Renal cortex interstitium (tissue), 11 donors: ENCODE measurements around the gene SS18. TPM values are rescaled to one million over a fixed set of nuclear protein-coding genes. Genes with fewer than 3 reads are reported as not detected.

ENCODE experiments used
- DNase-seq, 11 donors: peaks; one replicate each; pipeline ENCODE4 v3.0.0-alpha.2; 2013; ENCODE audit warnings: low read depth in 9 of 11, low spot score in 4 of 11; ENCODE audit errors: extremely low read depth in 1 of 11
- polyA plus RNA-seq, 3 donors: library from polyadenylated mRNA; unstranded; fragments of 120-200 nt; gene quantifications; one replicate each; pipeline ENCODE4 v1.2.1, GENCODE V29; 2013; ENCODE audit not compliant: insufficient read length in 3 of 3

Gene SS18
- polyA plus RNA-seq, 3 donors: 94.1 to 104 (median 101) TPM

DNA sequence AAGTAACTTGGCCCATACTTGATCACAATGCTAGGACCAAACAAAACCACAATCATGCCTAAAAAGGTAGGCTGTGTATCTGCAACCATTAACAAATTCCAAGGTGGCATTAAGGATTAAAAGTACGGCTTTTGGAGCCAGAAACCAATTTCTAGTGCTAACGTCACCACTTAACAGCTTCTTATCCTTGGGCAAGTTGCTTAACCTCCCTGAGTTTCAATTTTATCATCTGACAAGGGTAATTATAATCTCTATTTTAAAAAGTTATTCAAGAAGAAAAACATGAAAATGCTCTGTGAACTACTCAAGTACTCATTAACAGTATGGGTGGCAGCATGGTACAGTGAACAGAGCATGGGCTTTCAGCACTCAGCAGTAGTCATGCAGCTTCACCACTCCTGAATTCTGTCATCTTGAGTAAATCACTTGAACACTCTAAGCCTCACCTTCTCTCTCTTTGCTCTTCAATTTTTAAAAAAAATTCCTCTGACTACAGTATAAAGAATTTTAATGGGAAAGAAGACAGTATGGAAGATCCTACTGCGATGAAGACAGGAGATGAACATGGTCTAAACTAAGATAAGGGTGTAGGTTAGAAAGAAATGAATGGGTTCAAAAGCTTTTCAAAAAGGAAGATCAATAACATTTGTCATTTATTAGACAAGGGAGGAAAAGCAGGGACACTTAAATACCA lies 69.2 kb downstream of the SS18 start:
- no peak for DNase-seq

- no peak for DNase-seq
These were observed 72.5 kb downstream of the SS18 start for GRCh38 chr18:26017929-26018328.

- DNase-seq: no peak
These were observed 76.0 kb downstream of the SS18 start for GRCh38 chr18:26014462-26014861.

DNA sequence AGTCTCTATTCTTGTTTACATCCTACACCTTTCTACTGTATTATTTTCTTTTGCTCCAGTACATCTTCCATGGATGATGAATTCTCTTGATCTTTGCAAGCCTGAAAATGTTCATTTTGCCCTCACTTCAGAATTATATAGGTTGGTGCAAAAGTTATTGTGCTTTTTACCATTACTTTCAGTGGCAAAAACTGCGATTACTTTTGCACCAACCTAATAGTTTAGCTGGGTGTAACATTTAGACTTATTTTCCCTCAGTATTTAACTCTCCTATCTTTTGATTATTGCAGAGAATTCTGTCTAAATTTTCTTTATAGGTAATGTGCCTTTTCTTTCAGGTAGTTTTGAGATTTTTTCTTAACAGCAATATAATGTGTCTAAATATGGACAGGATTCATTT lies 81.8 kb downstream of the SS18 start:
- DNase-seq: no peak

GRCh38 chr18:26008096-26008495 lies 82.3 kb downstream of the SS18 start:
- no peak for DNase-seq

DNA sequence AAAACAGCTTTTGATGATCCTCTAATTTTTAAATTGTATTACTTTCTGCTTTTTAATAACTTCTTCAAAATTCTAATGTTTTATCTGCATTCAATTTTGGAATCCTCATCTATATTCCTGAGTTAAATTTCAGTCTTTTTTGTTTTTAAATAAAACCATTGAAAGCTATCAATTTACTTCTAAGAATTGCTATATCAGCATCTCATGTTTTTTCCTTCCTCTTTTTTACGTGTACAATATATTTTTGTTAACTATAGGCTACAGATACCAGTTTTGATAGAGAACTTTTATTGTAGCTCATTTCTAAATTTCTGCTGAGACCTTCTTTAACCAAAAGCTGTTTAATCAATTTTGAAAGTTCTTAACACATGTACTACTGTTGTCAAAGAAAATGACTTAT lies 84.5 kb downstream of the SS18 start:
- DNase-seq: no peak

DNA sequence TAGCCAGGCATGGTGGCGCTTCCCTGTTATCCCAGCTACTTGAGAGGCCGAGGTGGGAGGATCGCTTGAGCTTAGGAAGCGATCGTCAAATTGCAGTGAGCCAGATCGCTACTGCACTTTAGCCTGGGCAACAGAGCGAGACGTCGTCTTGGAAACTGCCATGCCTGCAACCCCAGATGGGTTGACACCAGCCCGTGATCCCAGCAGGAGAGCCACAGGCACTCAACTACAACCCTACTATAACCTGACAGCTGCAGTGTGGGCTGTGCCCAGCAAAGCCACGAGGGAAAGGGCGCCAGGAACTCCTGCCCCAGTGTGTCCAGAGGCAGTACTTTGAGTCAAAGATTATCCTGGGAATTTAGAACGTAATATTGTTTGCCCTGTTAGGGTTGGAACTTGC lies 85.6 kb downstream of the SS18 start:
- no peak for DNase-seq

DNA sequence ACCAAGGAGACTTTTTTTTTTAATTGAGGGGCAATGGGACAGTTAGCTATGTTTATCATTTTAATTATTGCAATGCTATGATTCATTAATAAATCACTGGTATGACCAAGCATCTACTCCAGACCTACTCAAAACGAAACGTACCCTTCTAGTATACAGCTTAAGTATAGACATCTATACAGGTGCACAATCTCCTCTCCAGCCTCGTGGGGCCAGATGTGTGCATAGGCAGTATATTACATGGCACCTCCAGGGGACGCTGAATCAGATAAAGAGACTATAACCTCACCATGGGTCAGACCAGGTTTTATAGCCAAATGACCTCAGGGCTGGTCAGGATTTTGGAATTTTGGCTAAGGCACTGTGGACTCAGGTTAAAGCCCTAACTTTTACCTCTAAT lies 86.6 kb downstream of the SS18 start:
- DNase-seq: no peak

GRCh38 chr18:26003356-26003755 lies 87.1 kb downstream of the SS18 start:
- DNase-seq: peak in 3 of 11 donors; percentile 1 to 19 (median 2)

DNA sequence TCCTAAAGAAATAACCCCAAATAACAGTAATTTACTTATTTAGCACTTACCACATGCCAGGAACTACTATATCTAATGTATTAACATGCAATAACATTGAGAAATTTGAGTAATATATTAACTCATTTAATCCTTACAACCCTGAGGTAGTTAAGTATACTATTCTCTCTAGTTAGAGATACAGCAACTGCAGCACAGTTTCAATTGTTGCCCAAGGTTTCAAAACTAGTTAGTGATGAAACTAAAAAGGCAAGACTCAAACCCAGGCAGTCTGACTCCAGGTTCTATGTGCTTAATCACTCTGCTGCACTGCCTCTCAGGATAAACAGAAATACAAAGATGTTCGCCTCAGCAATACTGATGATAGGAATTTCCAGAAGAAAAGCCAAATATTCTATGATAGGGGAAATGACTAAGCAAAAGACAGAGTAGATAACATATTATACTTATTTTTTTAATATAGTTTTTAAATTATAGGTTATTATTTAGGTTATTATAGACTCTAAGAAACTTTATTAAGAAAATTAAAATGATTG lies 88.0 kb downstream of the SS18 start:
- DNase-seq: no peak

GRCh38 chr18:25998461-25998860 lies 92.0 kb downstream of the SS18 start:
- no peak for DNase-seq

GRCh38 chr18:25992566-25992965 lies 97.8 kb downstream of the SS18 start:
- DNase-seq: no peak

- DNase-seq: no peak
These were observed 99.9 kb downstream of the SS18 start for GRCh38 chr18:25990473-25990872.

DNA sequence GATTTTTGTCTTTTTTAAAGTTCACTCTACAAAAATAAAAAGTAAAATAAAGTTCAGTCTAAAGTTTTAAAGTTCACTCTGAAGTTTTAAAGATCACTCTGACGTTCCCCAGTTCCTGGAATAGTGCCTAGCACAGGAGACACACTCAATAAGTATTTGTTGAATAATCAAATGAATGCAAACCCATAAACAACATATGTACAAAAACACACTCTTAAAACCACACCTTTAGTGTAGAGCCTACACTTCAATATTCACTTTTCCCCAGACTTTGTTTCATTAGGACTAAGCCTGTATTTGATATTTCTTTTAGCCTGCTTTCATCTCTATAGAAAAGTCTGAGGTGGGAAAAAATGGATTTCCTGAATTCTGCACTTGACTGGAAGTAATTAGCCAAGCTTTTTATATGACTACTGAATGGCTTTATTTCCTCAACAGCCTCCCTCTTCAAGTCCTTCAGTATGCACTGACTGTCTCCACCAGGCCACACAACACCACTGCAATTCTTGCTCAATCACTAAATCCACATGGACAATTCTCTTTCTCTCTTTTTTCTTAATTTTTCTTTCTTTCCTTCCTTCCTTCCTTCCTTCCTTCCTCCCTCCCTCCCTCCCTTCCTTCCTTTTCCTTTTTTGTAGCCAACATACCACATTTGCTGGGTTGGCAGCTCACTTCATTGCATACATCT lies 104.6 kb downstream of the SS18 start:
- no peak for DNase-seq

DNA sequence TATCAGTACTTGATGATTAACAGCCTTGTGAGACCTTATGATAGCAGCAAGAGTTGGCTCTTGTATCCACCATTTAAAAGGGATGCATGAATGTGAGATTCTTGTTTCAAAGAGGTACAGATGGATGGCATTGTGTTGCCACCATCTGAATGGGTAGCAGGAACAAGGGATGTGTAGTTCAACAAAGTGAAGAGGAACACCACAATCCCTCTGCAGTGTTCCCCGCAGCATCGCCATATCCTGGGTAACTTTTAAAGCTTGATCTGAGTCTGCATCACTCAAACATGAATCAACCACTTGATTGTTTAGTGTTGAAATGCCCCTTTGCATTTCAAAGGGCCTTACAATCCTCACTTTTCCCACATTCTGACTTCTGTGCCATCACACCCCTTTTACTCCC lies 106.7 kb downstream of the SS18 start:
- no peak for DNase-seq

GRCh38 chr18:25982961-25983360 lies 107.5 kb downstream of the SS18 start:
- no peak for DNase-seq

- peak in 3 of 11 donors; percentile 12 to 18 (median 15) for DNase-seq
These were observed 108.3 kb downstream of the SS18 start for GRCh38 chr18:25982153-25982552.

DNA sequence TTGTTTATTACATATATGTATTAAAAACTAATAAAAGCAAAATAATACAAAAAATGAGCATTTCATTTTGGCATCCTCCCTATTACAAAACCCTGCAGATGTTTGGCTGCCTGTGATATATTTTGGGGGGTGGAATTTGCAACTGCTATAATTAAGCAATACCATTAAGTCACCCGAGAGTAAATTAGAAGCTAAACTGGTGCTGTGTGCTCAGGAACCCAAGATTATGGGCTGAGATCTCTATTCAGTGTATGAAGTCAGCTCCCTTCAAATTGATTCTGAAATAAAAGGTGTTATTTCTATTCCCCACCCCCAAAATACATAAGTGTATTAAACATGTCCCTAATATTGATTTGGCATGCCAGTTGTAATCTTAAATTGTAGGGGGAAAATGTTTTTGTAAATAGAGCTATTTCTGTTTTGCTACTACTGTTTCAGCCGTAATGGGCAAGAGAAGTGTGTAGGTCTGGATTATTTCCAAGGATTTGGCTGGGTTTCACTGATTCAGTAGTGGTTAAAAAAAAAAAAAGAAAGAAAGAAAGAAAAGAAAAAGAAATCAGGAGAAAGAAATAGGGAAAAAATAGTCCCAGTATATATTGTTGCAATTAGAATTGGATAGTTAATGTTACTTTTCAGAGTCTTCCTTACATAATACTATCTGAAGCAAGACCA lies 110.9 kb downstream of the SS18 start:
- DNase-seq: no peak

GRCh38 chr18:25976554-25976953 lies 113.9 kb downstream of the SS18 start:
- DNase-seq: no peak

- no peak for DNase-seq
These were observed 115.8 kb downstream of the SS18 start for GRCh38 chr18:25974630-25975077.
